ENCODE data around the gene LRRC1. TPM values are rescaled to one million over a fixed set of nuclear protein-coding genes. Genes with fewer than 3 reads are reported as not detected.

LRRC1 gene
- total and polyA plus RNA-seq, 9 donors: 4.3 to 20.6 (median 8.9) TPM

DNA sequence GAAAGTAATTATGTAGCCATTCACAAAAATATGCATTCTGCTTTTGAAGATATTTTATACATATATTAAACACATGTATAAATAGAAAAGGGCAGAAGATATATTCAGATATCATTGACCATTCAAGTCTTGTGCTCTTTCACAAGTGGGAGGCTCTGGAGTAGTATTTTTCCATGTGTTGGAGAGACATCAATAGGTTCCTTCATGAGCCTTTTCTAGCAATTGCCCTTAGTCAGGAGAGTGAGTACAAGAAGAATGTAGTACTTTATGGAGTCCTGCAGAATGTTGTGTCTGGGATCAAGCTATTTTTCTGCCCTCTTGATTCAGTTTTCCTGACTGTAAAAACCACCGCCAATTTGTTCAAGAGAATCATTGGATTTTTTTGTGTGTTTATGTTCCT lies 117.9 kb downstream of the LRRC1 start:
- Histone ChIP-seq H3K4me3 (no peak overlapping the region), H3K27me3 (no peaks in the 10 kb centered on the region), H3K9me3 (no peaks in the 10 kb centered on the region), H3K27ac (no peak overlapping the region), H3K4me1 (ENCODE audit: insufficient read depth) (peaks cover 4% of the 10 kb centered on the region), H3K36me3 (no peaks in the 10 kb centered on the region)
- WGBS, 3 donors: 69 to 89% (median 71%) methylated on average over 1 of the region's 1 CpG
- no peak for DNase-seq
- intact Hi-C loops (cut with DNase I): loop anchor here in 1 of 4 donors (10.0 kb wide), 1 partner anchor 118 kb away; the partner anchor contains the start of gene LRRC1
- TF ChIP-seq EP300 (IDR thresholded peaks at IDR 0.05) (no peak), POLR2A (IDR thresholded peaks at IDR 0.05) (no peak)
- TF ChIP-seq, protein P1, sequence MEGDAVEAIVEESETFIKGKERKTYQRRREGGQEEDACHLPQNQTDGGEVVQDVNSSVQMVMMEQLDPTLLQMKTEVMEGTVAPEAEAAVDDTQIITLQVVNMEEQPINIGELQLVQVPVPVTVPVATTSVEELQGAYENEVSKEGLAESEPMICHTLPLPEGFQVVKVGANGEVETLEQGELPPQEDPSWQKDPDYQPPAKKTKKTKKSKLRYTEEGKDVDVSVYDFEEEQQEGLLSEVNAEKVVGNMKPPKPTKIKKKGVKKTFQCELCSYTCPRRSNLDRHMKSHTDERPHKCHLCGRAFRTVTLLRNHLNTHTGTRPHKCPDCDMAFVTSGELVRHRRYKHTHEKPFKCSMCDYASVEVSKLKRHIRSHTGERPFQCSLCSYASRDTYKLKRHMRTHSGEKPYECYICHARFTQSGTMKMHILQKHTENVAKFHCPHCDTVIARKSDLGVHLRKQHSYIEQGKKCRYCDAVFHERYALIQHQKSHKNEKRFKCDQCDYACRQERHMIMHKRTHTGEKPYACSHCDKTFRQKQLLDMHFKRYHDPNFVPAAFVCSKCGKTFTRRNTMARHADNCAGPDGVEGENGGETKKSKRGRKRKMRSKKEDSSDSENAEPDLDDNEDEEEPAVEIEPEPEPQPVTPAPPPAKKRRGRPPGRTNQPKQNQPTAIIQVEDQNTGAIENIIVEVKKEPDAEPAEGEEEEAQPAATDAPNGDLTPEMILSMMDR (IDR thresholded peaks at IDR 0.05): no peak

DNA sequence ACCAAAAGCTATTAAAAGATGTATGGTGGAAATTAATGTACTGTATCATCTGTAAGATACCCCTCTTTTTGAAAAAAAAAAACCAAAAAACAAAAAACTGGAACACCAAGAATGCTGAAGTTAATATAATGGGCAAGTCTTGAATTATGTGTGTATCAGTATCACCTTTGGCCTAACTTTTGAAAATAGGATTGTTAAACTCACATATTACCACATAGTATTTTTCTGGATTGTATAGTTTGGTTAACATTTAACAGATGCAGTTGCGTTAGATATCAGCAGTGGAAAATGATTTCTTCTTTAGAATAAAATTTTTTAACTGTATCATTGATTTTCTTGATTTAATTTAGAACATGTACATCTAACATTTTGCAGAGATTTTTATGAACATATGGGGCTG lies 118.5 kb downstream of the LRRC1 start:
- intact Hi-C loops (cut with DNase I): loop anchor here in 1 of 4 donors (10.0 kb wide), 1 partner anchor 118 kb away; the partner anchor contains the start of gene LRRC1
- DNase-seq: no peak
- Histone ChIP-seq H3K27ac (no peak overlapping the region), H3K4me1 (ENCODE audit: insufficient read depth) (peaks cover 4% of the 10 kb centered on the region), H3K4me3 (no peak overlapping the region), H3K27me3 (no peaks in the 10 kb centered on the region), H3K36me3 (no peaks in the 10 kb centered on the region), H3K9me3 (no peaks in the 10 kb centered on the region)
- TF ChIP-seq POLR2A (IDR thresholded peaks at IDR 0.05) (no peak), EP300 (IDR thresholded peaks at IDR 0.05) (no peak)
- TF ChIP-seq, protein P1 (IDR thresholded peaks at IDR 0.05): no peak
- WGBS, 3 donors: 95 to 100% (median 100%) methylated on average over 1 of the region's 1 CpG

DNA sequence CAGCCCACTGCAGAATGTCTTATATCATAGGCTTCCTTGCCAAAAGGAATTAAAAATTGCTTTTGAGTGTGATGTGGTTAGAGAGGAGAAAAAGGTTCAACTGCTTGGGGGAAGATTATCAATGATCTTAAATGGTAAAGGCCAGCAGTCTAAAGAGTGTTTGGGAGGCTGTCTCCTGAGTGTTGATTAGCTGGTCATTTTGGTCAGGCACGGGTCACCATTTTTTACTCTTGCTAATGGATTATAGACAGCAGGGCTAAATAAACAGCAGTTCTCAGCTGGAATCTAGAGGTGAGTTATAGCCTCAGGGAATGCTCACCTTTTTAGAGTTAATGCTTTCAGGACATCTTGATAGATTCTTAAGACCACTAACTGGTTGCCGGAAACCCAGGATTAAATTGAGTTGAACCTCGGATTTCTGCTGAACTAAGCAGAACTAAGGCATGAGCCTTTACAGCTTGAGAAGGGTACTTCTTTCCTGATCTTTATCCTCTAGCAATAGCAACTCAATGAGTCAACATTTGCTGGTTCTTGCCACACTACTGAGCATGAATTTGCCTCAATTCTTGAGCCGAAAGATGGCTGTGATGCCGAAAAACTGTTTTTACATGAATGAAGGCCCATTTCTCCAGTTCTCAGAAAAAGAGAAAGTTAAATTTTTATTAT lies 120.4 kb downstream of the LRRC1 start:
- no peaks in the 10 kb centered on the region for H3K36me3 ChIP-seq
- 89 to 97% (median 92%) methylated on average over 5 of the region's 5 CpGs for WGBS, 3 donors
- peaks cover 4% of the 10 kb centered on the region for H3K4me1 ChIP-seq (ENCODE audit: insufficient read depth)
- H3K27me3 ChIP-seq: no peaks in the 10 kb centered on the region
- no peak overlapping the region for H3K27ac ChIP-seq
- TF ChIP-seq, protein P1 (IDR thresholded peaks at IDR 0.05): no peak
- TF ChIP-seq POLR2A (IDR thresholded peaks at IDR 0.05) (no peak), EP300 (IDR thresholded peaks at IDR 0.05) (no peak)
- H3K4me3 ChIP-seq: no peak overlapping the region
- intact Hi-C loops (cut with DNase I): loop anchor here in 1 of 4 donors (10.0 kb wide), 1 partner anchor 120 kb away; the partner anchor contains the start of gene LRRC1
- no peaks in the 10 kb centered on the region for H3K9me3 ChIP-seq
- DNase-seq: no peak

DNA sequence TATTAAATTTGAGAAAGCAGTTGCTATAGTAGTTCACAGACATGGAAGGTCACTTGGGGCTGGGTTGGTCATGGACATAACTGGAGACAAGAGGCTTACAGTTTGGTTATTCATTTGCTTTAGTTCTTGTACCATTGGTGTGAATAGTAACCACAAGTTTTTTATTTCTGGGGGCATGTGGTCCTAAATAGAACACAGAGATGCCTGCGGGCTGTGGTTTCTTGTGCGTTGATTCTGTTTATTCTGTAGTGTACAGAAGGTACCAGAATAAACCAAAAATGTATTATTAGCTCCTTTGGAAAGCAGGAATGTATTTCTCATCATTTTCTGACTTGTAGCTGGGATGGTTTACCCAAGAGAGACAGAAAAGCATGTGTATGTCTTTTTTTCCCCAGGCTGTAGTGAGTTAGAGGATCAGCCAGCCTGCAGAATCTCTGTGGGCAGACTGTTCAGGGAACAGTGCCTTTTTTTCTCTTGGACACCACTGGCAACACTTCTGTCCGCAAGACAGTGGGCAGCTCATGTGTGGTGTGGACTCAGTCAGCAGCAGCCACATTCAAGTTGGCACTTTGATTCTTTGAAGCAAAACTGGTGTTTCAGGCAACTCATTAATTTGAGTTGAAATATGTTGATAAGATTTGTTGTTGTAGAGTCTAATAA lies 122.1 kb downstream of the LRRC1 start:
- H3K27ac ChIP-seq: no peak overlapping the region
- no peaks in the 10 kb centered on the region for H3K27me3 ChIP-seq
- TF ChIP-seq, protein P1 (IDR thresholded peaks at IDR 0.05): no peak
- TF ChIP-seq POLR2A (IDR thresholded peaks at IDR 0.05) (no peak), EP300 (IDR thresholded peaks at IDR 0.05) (no peak)
- DNase-seq: no peak
- 93 to 97% (median 94%) methylated on average over 3 of the region's 3 CpGs for WGBS, 3 donors
- no peaks in the 10 kb centered on the region for H3K9me3 ChIP-seq
- H3K4me3 ChIP-seq: no peak overlapping the region
- intact Hi-C loops (cut with DNase I): loop anchor here in 1 of 4 donors (10.0 kb wide), 1 partner anchor 122 kb away; the partner anchor contains the start of gene LRRC1
- no peaks in the 10 kb centered on the region for H3K36me3 ChIP-seq
- peaks cover 2% of the 10 kb centered on the region for H3K4me1 ChIP-seq (ENCODE audit: insufficient read depth)
